K562 (cell line): Measurements from ENCODE around the gene MVD. TPM values are rescaled to one million over a fixed set of nuclear protein-coding genes. Genes with fewer than 3 reads are reported as not detected.

Source experiments
- ATF7 ChIP-seq: fragments of 450-650 bp; IDR thresholded peaks from 2 replicates; pipeline ENCODE4 v1.7.1; 2014; ENCODE audit warnings: mild to moderate bottlenecking, moderate library complexity
- C11orf30 ChIP-seq: fragments of 450-650 bp; IDR thresholded peaks from 2 replicates; pipeline ENCODE4 v1.6.1; 2016; ENCODE audit warnings: low read depth, mild to moderate bottlenecking
- CREM ChIP-seq: IDR thresholded peaks from 2 replicates; pipeline ENCODE4 v1.6.1; 2014; ENCODE audit warnings: antibody characterized with exemption, low read depth
- DACH1 ChIP-seq: fragments of 450-650 bp; IDR thresholded peaks from 2 replicates; pipeline ENCODE4 v1.6.1; 2018; ENCODE audit not compliant: partially characterized antibody
- DMBX1 ChIP-seq: fragments of 250-450 bp; sonication (Bioruptor Pico); IDR thresholded peaks from 2 replicates; pipeline ENCODE4 v1.8.0; 2022; ENCODE audit warnings: inconsistent platforms, mild to moderate bottlenecking, moderate library complexity, borderline replicate concordance
- NONO ChIP-seq, 2 experiments: fragments of 200-400 bp in 1 of 2; fragments of 450-650 bp in 1 of 2; formaldehyde crosslinking in 1 of 2; IDR thresholded peaks; 2 replicates each; pipeline ENCODE4 v1.6.1; 2017; ENCODE audit warnings: low read depth in 2 of 2, mild to moderate bottlenecking in 2 of 2, moderate library complexity in 2 of 2, low read length in 1 of 2
- SRF ChIP-seq, 2 experiments: fragments of 250-450, 450-650 bp in 1 of 2; sonication (Bioruptor Pico) in 1 of 2; sonication (generic) in 1 of 2; formaldehyde crosslinking; IDR thresholded peaks; 2 replicates each; pipeline versions ENCODE4 v1.5.0 to v1.5.1; 2020 to 2022; ENCODE audit warnings: mild to moderate bottlenecking in 1 of 2, missing genetic modification reagents in 1 of 2
- TAF7 ChIP-seq: fragments of 450-650 bp; IDR thresholded peaks from 2 replicates; pipeline ENCODE4 v1.6.1; 2016; ENCODE audit warnings: missing genetic modification characterization, missing compliant biosample characterization
- ZNF12 ChIP-seq: sonication (generic); formaldehyde crosslinking; IDR thresholded peaks from 2 replicates; pipeline ENCODE4 v1.4.0; 2020; ENCODE audit warnings: mild to moderate bottlenecking, missing genetic modification reagents
- polyA plus RNA-seq, 8 experiments: library from polyadenylated mRNA; depleted of rRNA in 4 of 8; stranded (reverse) in 5 of 8; unstranded in 3 of 8; fragments of >200 nt; fragmentation: Nextera tagmentation in 2 of 8; fragmentation: Illumina TruSeq in 1 of 8; extraction: Ambion mirVana in 2 of 8; extraction: Trizol in 1 of 8; gene quantifications; 2 replicates each; pipeline versions ENCODE4 v1.2.1 to v1.2.3, GENCODE V29; 2011 to 2014; ENCODE audit warnings: inconsistent platforms in 1 of 8, missing spikeins in 1 of 8
- total RNA-seq, 7 experiments: library from RNA; depleted of rRNA in 6 of 7; stranded (reverse); fragments of >200 nt in 6 of 7; fragmentation: Illumina TruSeq in 2 of 7; extraction: Trizol in 2 of 7; gene quantifications; 2 replicates each; pipeline versions ENCODE4 v1.2.1 to v1.2.3, GENCODE V29; 2011 to 2021; ENCODE audit warnings: low replicate concordance in 1 of 7
- TF ChIP-seq, protein P1 (sequence below), 2 experiments: fragments of 450-650 bp; formaldehyde crosslinking in 1 of 2; IDR thresholded peaks; 2 replicates each; pipeline versions ENCODE4 v1.4.0 to v1.6.1; 2014 to 2020; ENCODE audit warnings: mild to moderate bottlenecking in 2 of 2, borderline replicate concordance in 1 of 2, low read depth in 1 of 2
- TF ChIP-seq, protein P2 (sequence below): sonication (generic); formaldehyde crosslinking; IDR thresholded peaks from 2 replicates; pipeline ENCODE4 v1.8.0; 2022; ENCODE audit warnings: missing genetic modification reagents, mild to moderate bottlenecking, moderate library complexity, borderline replicate concordance
- TF ChIP-seq, protein P3 (sequence below): sonication (generic); formaldehyde crosslinking; IDR thresholded peaks from 2 replicates; pipeline ENCODE4 v1.8.1; 2023; ENCODE audit warnings: mild to moderate bottlenecking, missing genetic modification reagents
- TF ChIP-seq, protein P4 (sequence below): fragments of 250-450 bp; sonication (Bioruptor Pico); IDR thresholded peaks from 2 replicates; pipeline ENCODE4 v1.5.0; 2020; ENCODE audit warnings: mild to moderate bottlenecking

The MVD gene
- total and polyA plus RNA-seq, 9 of the 15 experiments (the other 6 are each of a cell fraction or from before 2014, with no cell fraction given) = 12.2 to 141 (median 45.3) TPM

DNA sequence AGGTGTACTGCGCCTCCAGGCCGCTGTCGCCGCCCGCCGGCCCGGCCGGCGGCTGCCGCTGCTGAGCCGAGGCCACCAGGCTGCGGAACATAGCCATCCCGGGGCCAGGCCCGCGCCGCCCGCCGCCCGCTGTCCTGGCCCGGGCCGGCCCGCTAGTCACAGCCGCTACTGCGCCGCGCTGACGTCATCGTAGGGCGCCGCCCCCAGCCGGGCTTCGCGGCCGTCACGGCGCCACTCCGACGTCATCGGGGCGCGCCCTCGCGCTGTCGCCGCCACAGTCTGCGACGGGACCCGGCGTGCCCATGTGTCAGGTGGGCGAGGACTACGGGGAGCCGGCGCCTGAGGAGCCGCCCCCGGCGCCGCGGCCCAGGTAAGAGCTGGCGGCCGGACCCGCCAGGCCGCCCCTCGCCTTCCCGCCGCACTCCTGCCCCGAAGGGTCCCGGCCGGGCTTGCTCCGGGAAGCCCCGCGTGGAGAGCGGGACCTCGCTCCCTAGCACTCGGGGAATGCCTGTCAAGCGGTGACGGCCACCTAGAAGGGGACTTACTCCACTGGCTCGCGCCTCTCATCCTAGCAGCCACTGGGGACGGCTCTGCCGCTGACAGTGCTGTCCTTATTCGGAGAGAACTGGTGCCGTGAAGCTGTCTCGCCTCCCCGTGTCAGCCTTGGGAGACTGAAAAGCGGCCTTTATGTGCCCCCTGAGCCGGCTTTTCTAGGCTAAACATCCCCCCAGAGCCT, 43.5 kb upstream of the MVD start, which contains the start of the genes CTU2 and RNF166 (continued):
- TF ChIP-seq, protein P1, sequence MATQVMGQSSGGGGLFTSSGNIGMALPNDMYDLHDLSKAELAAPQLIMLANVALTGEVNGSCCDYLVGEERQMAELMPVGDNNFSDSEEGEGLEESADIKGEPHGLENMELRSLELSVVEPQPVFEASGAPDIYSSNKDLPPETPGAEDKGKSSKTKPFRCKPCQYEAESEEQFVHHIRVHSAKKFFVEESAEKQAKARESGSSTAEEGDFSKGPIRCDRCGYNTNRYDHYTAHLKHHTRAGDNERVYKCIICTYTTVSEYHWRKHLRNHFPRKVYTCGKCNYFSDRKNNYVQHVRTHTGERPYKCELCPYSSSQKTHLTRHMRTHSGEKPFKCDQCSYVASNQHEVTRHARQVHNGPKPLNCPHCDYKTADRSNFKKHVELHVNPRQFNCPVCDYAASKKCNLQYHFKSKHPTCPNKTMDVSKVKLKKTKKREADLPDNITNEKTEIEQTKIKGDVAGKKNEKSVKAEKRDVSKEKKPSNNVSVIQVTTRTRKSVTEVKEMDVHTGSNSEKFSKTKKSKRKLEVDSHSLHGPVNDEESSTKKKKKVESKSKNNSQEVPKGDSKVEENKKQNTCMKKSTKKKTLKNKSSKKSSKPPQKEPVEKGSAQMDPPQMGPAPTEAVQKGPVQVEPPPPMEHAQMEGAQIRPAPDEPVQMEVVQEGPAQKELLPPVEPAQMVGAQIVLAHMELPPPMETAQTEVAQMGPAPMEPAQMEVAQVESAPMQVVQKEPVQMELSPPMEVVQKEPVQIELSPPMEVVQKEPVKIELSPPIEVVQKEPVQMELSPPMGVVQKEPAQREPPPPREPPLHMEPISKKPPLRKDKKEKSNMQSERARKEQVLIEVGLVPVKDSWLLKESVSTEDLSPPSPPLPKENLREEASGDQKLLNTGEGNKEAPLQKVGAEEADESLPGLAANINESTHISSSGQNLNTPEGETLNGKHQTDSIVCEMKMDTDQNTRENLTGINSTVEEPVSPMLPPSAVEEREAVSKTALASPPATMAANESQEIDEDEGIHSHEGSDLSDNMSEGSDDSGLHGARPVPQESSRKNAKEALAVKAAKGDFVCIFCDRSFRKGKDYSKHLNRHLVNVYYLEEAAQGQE (IDR thresholded peaks at IDR 0.05; ENCODE audit: borderline replicate concordance) = peak; percentile 44
- TF ChIP-seq, protein P1 (CRISPR knock-in tag; IDR thresholded peaks at IDR 0.05; ENCODE audit: low read depth) = peak; percentile 87
- TF ChIP-seq, protein P2, sequence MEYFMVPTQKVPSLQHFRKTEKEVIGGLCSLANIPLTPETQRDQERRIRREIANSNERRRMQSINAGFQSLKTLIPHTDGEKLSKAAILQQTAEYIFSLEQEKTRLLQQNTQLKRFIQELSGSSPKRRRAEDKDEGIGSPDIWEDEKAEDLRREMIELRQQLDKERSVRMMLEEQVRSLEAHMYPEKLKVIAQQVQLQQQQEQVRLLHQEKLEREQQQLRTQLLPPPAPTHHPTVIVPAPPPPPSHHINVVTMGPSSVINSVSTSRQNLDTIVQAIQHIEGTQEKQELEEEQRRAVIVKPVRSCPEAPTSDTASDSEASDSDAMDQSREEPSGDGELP (CRISPR knock-in tag) = peak; percentile 93
- TF ChIP-seq CREM (peak; percentile 99), C11orf30 (peak; percentile 98), DACH1 (peak; percentile 52), TAF7 (tag) (no peak), ZNF12 (no peak), SRF (CRISPR knock-in tag; IDR thresholded peaks at IDR 0.05) (0 out of 4 replicates have a peak, but pooled peaks of 1 of the 2 experiments have one; percentile 2), ATF7 (peak; percentile 99), DMBX1 (CRISPR knock-in tag) (peak; percentile 50; the same call in 1 of the 2 replicates), NONO (IDR thresholded peaks at IDR 0.05; ENCODE audit: low read depth in 2 of 2, low read length in 1 of 2) (peak in 1 of 2 experiments; percentile 86; a peak in 3 of 4 replicates)
- TF ChIP-seq, protein P3, sequence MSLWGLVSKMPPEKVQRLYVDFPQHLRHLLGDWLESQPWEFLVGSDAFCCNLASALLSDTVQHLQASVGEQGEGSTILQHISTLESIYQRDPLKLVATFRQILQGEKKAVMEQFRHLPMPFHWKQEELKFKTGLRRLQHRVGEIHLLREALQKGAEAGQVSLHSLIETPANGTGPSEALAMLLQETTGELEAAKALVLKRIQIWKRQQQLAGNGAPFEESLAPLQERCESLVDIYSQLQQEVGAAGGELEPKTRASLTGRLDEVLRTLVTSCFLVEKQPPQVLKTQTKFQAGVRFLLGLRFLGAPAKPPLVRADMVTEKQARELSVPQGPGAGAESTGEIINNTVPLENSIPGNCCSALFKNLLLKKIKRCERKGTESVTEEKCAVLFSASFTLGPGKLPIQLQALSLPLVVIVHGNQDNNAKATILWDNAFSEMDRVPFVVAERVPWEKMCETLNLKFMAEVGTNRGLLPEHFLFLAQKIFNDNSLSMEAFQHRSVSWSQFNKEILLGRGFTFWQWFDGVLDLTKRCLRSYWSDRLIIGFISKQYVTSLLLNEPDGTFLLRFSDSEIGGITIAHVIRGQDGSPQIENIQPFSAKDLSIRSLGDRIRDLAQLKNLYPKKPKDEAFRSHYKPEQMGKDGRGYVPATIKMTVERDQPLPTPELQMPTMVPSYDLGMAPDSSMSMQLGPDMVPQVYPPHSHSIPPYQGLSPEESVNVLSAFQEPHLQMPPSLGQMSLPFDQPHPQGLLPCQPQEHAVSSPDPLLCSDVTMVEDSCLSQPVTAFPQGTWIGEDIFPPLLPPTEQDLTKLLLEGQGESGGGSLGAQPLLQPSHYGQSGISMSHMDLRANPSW = no peak; the same call in 1 of the 2 replicates
- TF ChIP-seq, protein P4, sequence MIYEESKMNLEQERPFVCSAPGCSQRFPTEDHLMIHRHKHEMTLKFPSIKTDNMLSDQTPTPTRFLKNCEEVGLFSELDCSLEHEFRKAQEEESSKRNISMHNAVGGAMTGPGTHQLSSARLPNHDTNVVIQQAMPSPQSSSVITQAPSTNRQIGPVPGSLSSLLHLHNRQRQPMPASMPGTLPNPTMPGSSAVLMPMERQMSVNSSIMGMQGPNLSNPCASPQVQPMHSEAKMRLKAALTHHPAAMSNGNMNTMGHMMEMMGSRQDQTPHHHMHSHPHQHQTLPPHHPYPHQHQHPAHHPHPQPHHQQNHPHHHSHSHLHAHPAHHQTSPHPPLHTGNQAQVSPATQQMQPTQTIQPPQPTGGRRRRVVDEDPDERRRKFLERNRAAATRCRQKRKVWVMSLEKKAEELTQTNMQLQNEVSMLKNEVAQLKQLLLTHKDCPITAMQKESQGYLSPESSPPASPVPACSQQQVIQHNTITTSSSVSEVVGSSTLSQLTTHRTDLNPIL (CRISPR knock-in tag) = no peak
